A549 (cell line): ENCODE results near the gene KNCN. TPM values are rescaled to one million over a fixed set of nuclear protein-coding genes. Genes with fewer than 3 reads are reported as not detected.

ENCODE experiments used
- ATAC-seq, 2 experiments: fragments of 200-7000 bp in 1 of 2; fragments of >200 bp in 1 of 2; cut with Nextera tagmentation in 1 of 2; cut with Tn5 transposase in 1 of 2; 3 replicates each; pipeline versions ENCODE4 v1.8.0 to v1.9.1; 2018 to 2020; ENCODE audit warnings: mild to moderate bottlenecking in 1 of 2, moderate library complexity in 1 of 2
- CTCF ChIA-PET: fragments of 300-600 bp; sonication (Branson Sonifier 250); formaldehyde crosslinking; extraction: SDS; loops from one replicate; lab custom pipeline; 2021; ENCODE audit warnings: antibody characterized with exemption, inconsistent platforms; lab: Yijun Ruan, JAX
- POLR2A ChIA-PET: fragments of 350-600 bp; formaldehyde crosslinking; extraction: SDS; loops from one replicate; lab custom pipeline; 2021; ENCODE audit warnings: antibody characterized with exemption, inconsistent platforms; lab: Yijun Ruan, JAX
- DNase-seq, 2 experiments: peaks; one replicate each; pipeline versions ENCODE4 v3.0.0 to v3.0.0-alpha.2; 2011 to 2016; ENCODE audit warnings: low read depth in 1 of 2, low spot score in 1 of 2
- FAIRE-seq: peaks from 2 replicates; lab custom pipeline; 2011; peaks lifted over from hg19 to GRCh38; lab: Jason Lieb, UNC
- H3K27ac ChIP-seq, 2 experiments: fragments of >200 bp; sonication (Bioruptor Twin); formaldehyde crosslinking; 3 replicates each; pipeline ENCODE4 v1.5.1; 2016 to 2017
- H3K4me1 ChIP-seq: fragments of >200 bp; sonication (Bioruptor Twin); formaldehyde crosslinking; 3 replicates; pipeline ENCODE4 v1.6.1; 2016
- H3K4me2 ChIP-seq: fragments of >200 bp; sonication (Bioruptor Twin); formaldehyde crosslinking; 3 replicates; pipeline ENCODE4 v1.6.1; 2016
- H3K4me3 ChIP-seq: fragments of >200 bp; sonication (Bioruptor Twin); formaldehyde crosslinking; 3 replicates; pipeline ENCODE4 v1.5.1; 2016
- H3K9me3 ChIP-seq: fragments of >200 bp; sonication (Bioruptor Twin); formaldehyde crosslinking; 3 replicates; pipeline ENCODE4 v1.6.1; 2016
- ATOH8 ChIP-seq: fragments of 250-450 bp; sonication (Bioruptor Pico); IDR thresholded peaks from 2 replicates; pipeline ENCODE4 v1.5.0; 2020; ENCODE audit warnings: low read depth, mild to moderate bottlenecking, moderate library complexity
- BCL3 ChIP-seq: fragments of >200 bp; sonication (Bioruptor Twin); formaldehyde crosslinking; IDR thresholded peaks from 3 replicates; pipeline ENCODE4 v1.6.1; 2016
- CBX8 ChIP-seq: fragments of 200-600 bp; sonication (generic); IDR thresholded peaks from 2 replicates; pipeline ENCODE4 v1.6.1; 2016
- CTCF ChIP-seq: fragments of >200 bp; sonication (Bioruptor Twin); formaldehyde crosslinking; IDR thresholded peaks from 3 replicates; pipeline ENCODE4 v1.5.1; 2016
- EHMT2 ChIP-seq: fragments of 200-600 bp; sonication (generic); IDR thresholded peaks from 2 replicates; pipeline ENCODE4 v1.6.1; 2016; ENCODE audit warnings: antibody characterized with exemption, low read depth, mild to moderate bottlenecking, moderate library complexity
- FOSB ChIP-seq: fragments of 250-450 bp; sonication (Bioruptor Pico); IDR thresholded peaks from 2 replicates; pipeline ENCODE4 v1.5.0; 2020; ENCODE audit warnings: mild to moderate bottlenecking, moderate library complexity
- FOSL2 ChIP-seq, 2 experiments: fragments of 450-650 bp in 1 of 2; fragments of >200 bp in 1 of 2; sonication (Bioruptor Twin) in 1 of 2; formaldehyde crosslinking; IDR thresholded peaks; 2 replicates each; pipeline versions ENCODE4 v1.5.0 to v1.6.1; 2016 to 2020; ENCODE audit warnings: mild to moderate bottlenecking in 1 of 2, moderate library complexity in 1 of 2
- FOXS1 ChIP-seq: fragments of 250-450 bp; sonication (Bioruptor Pico); IDR thresholded peaks from 2 replicates; pipeline ENCODE4 v1.5.0; 2020; ENCODE audit warnings: mild to moderate bottlenecking, moderate library complexity
- HOXA7 ChIP-seq: fragments of 250-450 bp; sonication (Bioruptor Pico); IDR thresholded peaks from 2 replicates; pipeline ENCODE4 v1.5.0; 2020; ENCODE audit warnings: mild to moderate bottlenecking, moderate library complexity
- JUN ChIP-seq, 2 experiments: fragments of >200 bp; sonication (Bioruptor Twin); formaldehyde crosslinking; IDR thresholded peaks; 2 replicates in 1 of 2; 3 replicates in 1 of 2; pipeline ENCODE4 v1.6.1; 2016 to 2017
- KDM1A ChIP-seq: fragments of 200-600 bp; sonication (generic); IDR thresholded peaks from 2 replicates; pipeline ENCODE4 v1.6.1; 2016; ENCODE audit warnings: low read depth, mild to moderate bottlenecking
- MAZ ChIP-seq: fragments of 150-350 bp; IDR thresholded peaks from 2 replicates; pipeline ENCODE4 v1.6.1; 2014; ENCODE audit warnings: antibody characterized with exemption, low read depth, low read length, borderline replicate concordance
- NPAS2 ChIP-seq: fragments of 250-450 bp; sonication (Bioruptor Pico); IDR thresholded peaks from 2 replicates; pipeline ENCODE4 v1.8.0; 2022; ENCODE audit warnings: mild to moderate bottlenecking, moderate library complexity, borderline replicate concordance
- NR3C1 ChIP-seq: fragments of >200 bp; sonication (Bioruptor Twin); formaldehyde crosslinking; IDR thresholded peaks from 3 replicates; pipeline ENCODE4 v1.6.1; 2017
- PBX3 ChIP-seq: IDR thresholded peaks from 2 replicates; pipeline ENCODE4 v1.6.1; 2012
- SREBF2 ChIP-seq: fragments of 450-650 bp; IDR thresholded peaks from 2 replicates; pipeline ENCODE4 v1.6.1; 2014; ENCODE audit warnings: mild to moderate bottlenecking, moderate library complexity
- TFCP2L1 ChIP-seq: fragments of 250-450 bp; sonication (Bioruptor Pico); IDR thresholded peaks from 2 replicates; pipeline ENCODE4 v1.5.0; 2021; ENCODE audit warnings: mild to moderate bottlenecking
- TP53 ChIP-seq: fragments of 250-450 bp; sonication (Bioruptor Pico); IDR thresholded peaks from 2 replicates; pipeline ENCODE4 v1.5.0; 2021; ENCODE audit warnings: mild to moderate bottlenecking, moderate library complexity
- ZSCAN20 ChIP-seq: fragments of 250-450 bp; sonication (Bioruptor Pico); IDR thresholded peaks from 2 replicates; pipeline ENCODE4 v1.8.0; 2022; ENCODE audit warnings: mild to moderate bottlenecking, moderate library complexity
- WGBS: methylation state at CpG from one replicate; pipeline ENCODE4 v1.1.6; 2017; ENCODE audit errors: missing lambda C conversion rate; 5-methylcytosine and 5-hydroxymethylcytosine counted together
- polyA plus RNA-seq, 4 experiments: library from polyadenylated mRNA; depleted of rRNA in 3 of 4; stranded (reverse); fragments of >200 nt; fragmentation: RNase III in 1 of 4; extraction: RNeasy Plus Mini Kit Qiagen cat#74134 plus additional on column Dnase treatment in 1 of 4; gene quantifications; 2 replicates in 3 of 4; 3 replicates in 1 of 4; pipeline ENCODE4 v1.2.3, GENCODE V29; 2011 to 2017
- TF ChIP-seq, protein P1 (sequence below): IDR thresholded peaks from 2 replicates; pipeline ENCODE4 v1.6.1; 2012
- TF ChIP-seq, protein P2 (sequence below): fragments of 200-600 bp; sonication (generic); IDR thresholded peaks from 2 replicates; pipeline ENCODE4 v1.6.1; 2016; ENCODE audit warnings: antibody characterized with exemption, mild to moderate bottlenecking, moderate library complexity

Gene KNCN
- polyA plus RNA-seq, 2 of the 4 experiments (the other 2 are of a cell fraction) = not detected

DNA sequence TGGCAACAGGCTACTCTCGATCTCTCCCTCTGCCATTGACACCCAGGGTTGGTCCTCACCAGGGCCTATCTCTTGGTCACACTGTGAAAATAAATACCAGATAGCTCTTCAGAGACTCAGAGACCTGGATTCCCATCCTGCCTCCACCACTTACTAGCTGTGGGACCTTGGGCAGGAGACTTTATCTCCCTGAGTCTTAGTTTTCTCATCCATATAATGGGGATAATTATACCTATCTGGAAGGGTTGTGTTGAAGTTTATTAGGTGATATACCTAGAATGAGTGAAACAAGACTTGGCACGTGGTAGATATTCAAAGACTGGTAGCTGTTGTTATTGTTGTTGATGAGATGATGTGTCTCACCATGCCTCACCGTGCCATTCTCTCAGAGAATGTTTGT lies 54.4 kb downstream of the KNCN start:
- 0 out of 3 replicates have a peak, but pooled peaks cover 2% of the 10 kb centered on the region for H3K4me1 ChIP-seq
- FAIRE-seq (no peak), DNase-seq (no peak), ATAC-seq (no peak)
- POLR2A ChIA-PET = no interaction called here
- H3K4me2 ChIP-seq = no peak overlapping the region
- no peak overlapping the region for H3K4me3 ChIP-seq
- 34% methylated on average over 2 of the region's 3 CpGs for WGBS
- no peaks in the 10 kb centered on the region for H3K9me3 ChIP-seq
- TF ChIP-seq ZSCAN20 (CRISPR knock-in tag) (no peak), FOXS1 (CRISPR knock-in tag) (no peak), CTCF (no peak), MAZ (no peak)
- TF ChIP-seq, protein P1, sequence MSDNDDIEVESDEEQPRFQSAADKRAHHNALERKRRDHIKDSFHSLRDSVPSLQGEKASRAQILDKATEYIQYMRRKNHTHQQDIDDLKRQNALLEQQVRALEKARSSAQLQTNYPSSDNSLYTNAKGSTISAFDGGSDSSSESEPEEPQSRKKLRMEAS = no peak
- TF ChIP-seq, protein P2, sequence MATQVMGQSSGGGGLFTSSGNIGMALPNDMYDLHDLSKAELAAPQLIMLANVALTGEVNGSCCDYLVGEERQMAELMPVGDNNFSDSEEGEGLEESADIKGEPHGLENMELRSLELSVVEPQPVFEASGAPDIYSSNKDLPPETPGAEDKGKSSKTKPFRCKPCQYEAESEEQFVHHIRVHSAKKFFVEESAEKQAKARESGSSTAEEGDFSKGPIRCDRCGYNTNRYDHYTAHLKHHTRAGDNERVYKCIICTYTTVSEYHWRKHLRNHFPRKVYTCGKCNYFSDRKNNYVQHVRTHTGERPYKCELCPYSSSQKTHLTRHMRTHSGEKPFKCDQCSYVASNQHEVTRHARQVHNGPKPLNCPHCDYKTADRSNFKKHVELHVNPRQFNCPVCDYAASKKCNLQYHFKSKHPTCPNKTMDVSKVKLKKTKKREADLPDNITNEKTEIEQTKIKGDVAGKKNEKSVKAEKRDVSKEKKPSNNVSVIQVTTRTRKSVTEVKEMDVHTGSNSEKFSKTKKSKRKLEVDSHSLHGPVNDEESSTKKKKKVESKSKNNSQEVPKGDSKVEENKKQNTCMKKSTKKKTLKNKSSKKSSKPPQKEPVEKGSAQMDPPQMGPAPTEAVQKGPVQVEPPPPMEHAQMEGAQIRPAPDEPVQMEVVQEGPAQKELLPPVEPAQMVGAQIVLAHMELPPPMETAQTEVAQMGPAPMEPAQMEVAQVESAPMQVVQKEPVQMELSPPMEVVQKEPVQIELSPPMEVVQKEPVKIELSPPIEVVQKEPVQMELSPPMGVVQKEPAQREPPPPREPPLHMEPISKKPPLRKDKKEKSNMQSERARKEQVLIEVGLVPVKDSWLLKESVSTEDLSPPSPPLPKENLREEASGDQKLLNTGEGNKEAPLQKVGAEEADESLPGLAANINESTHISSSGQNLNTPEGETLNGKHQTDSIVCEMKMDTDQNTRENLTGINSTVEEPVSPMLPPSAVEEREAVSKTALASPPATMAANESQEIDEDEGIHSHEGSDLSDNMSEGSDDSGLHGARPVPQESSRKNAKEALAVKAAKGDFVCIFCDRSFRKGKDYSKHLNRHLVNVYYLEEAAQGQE = no peak
- no peak overlapping the region for H3K27ac ChIP-seq
- CTCF ChIA-PET = interaction anchor here (2.8 to 18.2 kb wide), 2 partner anchors 10 to 33 kb away, joined by 9 to 235 read pairs; a partner anchor contains a TSS

GRCh38 chr1:46496505-46496904 lies 54.9 kb downstream of the KNCN start:
- Histone ChIP-seq H3K9me3 (no peaks in the 10 kb centered on the region), H3K27ac (no peak overlapping the region), H3K4me3 (no peak overlapping the region), H3K4me2 (no peak overlapping the region), H3K4me1 (0 out of 3 replicates have a peak, but pooled peaks cover 2% of the 10 kb centered on the region)
- CTCF ChIA-PET = interaction anchor here (2.8 to 18.2 kb wide), 2 partner anchors 9 to 34 kb away, joined by 9 to 235 read pairs; a partner anchor contains a TSS
- no peak for TF ChIP-seq TP53
- POLR2A ChIA-PET = no interaction called here
- 74% methylated on average over 6 of the region's 6 CpGs for WGBS
- ATAC-seq (no peak), FAIRE-seq (no peak), DNase-seq (no peak)

DNA sequence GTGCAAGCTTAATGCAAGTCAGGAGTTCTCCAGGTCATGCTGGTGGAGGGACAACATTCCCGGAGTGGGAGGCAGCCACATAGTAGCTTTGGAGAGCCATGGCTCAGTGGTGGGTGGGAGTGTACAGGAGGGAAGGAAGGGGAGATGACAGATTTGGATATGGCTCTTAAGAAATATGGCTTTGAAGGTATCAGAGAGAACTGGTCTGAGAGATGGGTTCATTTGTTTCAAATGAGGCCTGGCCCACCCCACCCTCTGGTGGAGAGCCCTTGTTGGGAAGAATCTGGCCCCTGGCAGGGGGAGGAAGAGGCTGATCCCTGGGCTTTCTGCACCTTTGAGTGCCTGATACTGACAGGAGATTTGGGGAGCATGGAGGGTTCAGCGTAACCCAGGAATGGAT lies 55.7 kb downstream of the KNCN start:
- CTCF ChIA-PET = interaction anchor here (2.5 to 18.2 kb wide), 4 partner anchors 9 to 49 kb away, joined by 9 to 235 read pairs (median 12); a partner anchor contains a TSS
- no peak overlapping the region for H3K4me3 ChIP-seq
- FAIRE-seq (no peak), DNase-seq (no peak)
- H3K27ac ChIP-seq = no peak overlapping the region
- no peak overlapping the region for H3K4me2 ChIP-seq
- 0 out of 3 replicates have a peak, but pooled peaks cover under 1% of the 10 kb centered on the region for H3K4me1 ChIP-seq
- WGBS = 94% methylated on average over 2 of the region's 2 CpGs
- H3K9me3 ChIP-seq = no peaks in the 10 kb centered on the region
- TF ChIP-seq FOSB (CRISPR knock-in tag) (no peak), ATOH8 (CRISPR knock-in tag) (no peak), FOSL2 (IDR thresholded peaks at IDR 0.05) (no peak), FOSL2 (CRISPR knock-in tag; IDR thresholded peaks at IDR 0.05) (no peak), PBX3 (no peak), HOXA7 (CRISPR knock-in tag) (no peak), ZSCAN20 (CRISPR knock-in tag) (no peak), NPAS2 (CRISPR knock-in tag) (no peak), NR3C1 (no peak), EHMT2 (no peak), KDM1A (no peak), SREBF2 (no peak), JUN (IDR thresholded peaks at IDR 0.05) (no peak), TFCP2L1 (CRISPR knock-in tag) (no peak), CBX8 (no peak), BCL3 (no peak), MAZ (no peak)
- TF ChIP-seq, all 56 proteins: peak for 0
- POLR2A ChIA-PET = no interaction called here
- ATAC-seq = no peak
